ENCODE results near the gene NCKAP5.

Gene NCKAP5

GRCh38 chr2:132797071-132797470, 771.2 kb downstream of the NCKAP5 start:
- DNase-seq (no peak), ATAC-seq (no peak)

GRCh38 chr2:132795220-132795619, 773.0 kb downstream of the NCKAP5 start:
- DNase-seq (no peak), ATAC-seq (no peak)

DNA sequence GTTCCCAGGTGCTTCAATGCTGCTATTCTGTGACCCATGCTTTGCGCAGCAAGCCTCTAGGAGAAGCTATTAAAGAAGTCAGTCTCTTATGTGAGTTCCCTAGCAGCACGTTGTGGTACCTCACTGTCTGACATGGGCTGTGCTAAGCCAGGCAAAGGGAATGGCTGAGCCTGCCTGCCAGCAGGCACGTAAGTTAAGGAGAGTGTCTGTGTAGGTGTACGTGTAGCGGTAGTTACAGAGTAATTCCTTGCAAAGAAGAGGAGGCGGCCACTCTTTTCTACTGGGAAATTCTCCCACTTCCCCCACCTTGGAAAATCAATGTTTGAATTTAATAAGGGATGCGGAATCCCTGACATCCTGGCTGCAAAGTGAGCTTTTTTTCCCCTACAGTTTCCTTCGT, 774.7 kb downstream of the NCKAP5 start:
- DNase-seq (no peak), ATAC-seq (no peak)

- ATAC-seq (no peak), DNase-seq (no peak)
These were observed 778.0 kb downstream of the NCKAP5 start for GRCh38 chr2:132790207-132790785.

DNA sequence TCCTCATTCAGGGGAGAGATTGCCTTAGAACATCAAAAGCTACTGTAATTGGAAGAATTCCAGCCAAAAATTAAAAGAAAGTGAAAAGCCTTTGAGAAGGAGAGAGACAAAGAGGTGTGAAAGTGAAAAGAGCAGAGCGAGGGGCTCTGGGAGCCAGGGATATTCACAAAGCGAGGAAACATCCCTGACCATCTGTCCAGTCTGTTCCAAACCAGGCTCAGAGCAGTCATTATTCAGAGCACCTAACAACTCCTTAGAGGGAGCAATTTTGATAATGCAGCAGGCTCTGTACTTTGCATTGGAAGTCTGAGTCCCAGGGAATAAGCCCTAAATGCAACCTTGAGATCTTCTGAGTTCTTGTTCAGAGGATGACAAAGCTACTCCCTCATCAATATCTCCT, 779.2 kb downstream of the NCKAP5 start:
- ATAC-seq (no peak), DNase-seq (no peak)

- DNase-seq (no peak), ATAC-seq (no peak)
These were observed 779.9 kb downstream of the NCKAP5 start for GRCh38 chr2:132788310-132788838.

GRCh38 chr2:132783883-132784282, 784.4 kb downstream of the NCKAP5 start:
- no peak for ATAC-seq
- DNase-seq, result no peak

DNA sequence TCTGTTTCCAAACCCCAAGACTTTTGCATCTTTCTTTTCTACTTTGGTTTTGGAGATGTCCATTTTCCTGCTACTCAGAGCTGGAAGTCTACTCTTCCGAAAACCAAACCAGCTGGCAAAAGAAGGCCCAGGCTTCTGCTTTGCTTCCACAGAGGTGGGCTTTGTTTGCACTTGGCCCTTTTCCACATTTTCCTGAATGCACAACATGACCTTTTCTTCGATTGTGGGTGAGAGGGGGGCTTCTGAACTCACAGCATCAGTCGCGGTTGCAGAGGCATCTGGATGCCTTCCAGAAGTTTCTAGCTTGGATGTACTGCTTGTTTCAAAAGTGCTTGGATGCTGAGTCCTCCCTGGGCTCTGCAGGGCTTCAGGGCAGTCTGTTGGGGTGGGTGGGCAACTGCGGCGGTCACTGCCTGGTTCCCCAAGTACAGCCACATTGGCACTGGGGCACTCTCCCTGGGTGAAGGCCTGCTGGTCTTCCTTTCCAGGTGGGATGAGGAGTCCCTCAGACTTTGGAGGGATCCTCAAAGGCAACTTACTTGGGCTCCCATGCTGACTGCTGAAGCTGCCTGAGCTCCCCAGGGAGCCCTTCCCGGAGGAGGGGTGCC, 786.0 kb downstream of the NCKAP5 start:
- ATAC-seq (no peak), DNase-seq (no peak)

- no peak for ATAC-seq
- no peak for DNase-seq
These were observed 787.6 kb downstream of the NCKAP5 start for GRCh38 chr2:132780651-132781050.

DNA sequence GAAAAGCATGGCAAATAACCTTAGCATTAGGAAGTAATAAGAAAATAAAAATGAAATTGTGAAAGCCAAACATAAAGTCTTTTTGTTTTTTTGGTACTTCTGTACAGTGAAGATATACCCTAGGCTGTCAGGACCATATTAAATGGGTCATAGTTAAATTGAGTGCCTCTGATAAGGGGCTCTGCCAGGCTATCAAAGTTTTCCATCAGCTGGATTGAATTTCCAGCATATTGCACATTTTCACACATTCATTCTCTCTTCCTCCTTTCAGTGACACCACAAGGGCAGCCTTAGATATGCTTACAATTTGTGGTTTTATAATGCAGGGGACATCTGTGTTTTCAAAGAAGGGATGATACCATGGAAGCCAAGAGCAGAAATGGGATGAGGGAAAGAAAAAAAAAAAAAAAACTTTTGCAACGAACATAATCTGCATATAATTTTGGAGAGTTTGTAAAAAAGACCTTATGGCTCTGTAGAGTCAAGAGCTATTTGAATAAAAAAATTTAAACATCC, 789.0 kb downstream of the NCKAP5 start:
- ATAC-seq (no peak), DNase-seq (no peak)

GRCh38 chr2:132776287-132776686, 792.0 kb downstream of the NCKAP5 start:
- DNase-seq, result no peak
- ATAC-seq, result no peak

DNA sequence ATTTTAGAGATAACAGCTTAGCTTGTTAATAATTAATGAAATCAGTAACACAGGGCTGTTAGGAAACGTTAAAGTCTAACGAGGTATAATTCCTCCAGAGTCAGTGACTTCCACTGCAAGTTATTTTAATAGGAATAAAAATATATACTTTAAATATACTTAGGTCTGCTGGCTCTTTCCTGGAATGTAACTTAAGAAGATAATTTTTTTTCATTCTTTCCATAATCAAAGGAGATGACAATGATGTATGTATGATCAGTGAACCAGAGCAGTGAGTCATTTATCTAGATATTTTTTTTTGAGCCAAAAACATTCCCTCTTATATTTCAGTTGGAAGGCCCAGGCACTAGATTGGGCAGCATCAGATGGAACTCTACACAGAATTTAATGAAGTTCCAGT, 794.1 kb downstream of the NCKAP5 start:
- no peak for ATAC-seq
- DNase-seq, result no peak

DNA sequence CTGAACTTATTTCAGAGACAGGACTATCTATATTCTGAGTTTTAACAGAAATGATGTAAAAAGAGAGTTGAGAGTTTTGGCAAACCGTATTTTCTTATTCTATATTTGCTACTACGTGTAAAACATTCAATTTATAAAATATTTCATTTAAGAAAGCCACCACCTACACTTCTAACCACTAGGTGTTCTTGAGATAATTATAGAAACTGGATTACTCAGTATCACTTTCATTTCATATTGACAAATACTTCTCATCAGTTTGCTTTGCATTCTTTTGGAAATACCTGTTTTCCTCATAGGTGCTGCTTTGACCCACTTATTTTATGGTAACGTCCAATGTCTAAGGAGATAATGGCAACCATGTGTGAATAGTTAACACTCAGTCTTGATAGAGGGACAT, 794.9 kb downstream of the NCKAP5 start:
- DNase-seq (no peak), ATAC-seq (no peak)

GRCh38 chr2:132772340-132772739, 795.9 kb downstream of the NCKAP5 start:
- ATAC-seq, result no peak
- no peak for DNase-seq

DNA sequence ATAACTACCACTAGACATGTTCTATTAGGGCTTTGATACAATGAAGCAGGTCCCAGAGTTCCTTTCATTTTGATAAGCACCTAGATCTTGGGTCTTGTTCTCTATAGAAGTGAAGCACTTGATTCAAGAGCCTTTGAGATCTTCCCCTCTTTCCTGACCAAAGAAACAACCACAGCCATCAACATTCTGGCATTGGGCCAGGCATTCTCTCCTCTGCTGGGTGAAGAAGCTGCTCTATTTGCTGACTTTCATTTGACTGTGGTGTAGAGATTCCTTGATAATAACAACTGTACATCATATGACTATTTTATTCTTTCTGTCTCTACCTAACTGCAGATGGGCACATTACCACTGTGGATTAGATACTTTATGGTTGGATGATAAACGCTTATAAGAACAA, 801.7 kb downstream of the NCKAP5 start:
- DNase-seq (no peak), ATAC-seq (no peak)

DNA sequence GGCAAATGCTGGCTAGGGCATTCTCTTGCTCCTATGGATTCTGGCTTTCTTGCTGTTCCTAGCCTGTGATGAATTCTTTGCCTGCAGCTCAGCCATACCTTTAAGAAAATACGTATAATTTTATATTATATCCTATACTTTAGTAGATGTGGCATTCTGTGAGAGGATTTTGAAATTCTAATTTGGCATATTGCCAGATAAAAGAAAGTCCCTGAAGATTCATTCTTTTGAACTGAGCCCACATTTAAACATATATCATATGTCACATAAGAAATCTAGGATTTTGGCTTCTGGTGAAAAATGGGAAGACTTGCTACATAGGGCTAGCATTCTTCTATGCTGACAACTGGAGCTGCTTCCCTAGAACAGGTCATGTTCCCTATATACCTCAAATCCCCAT, 806.8 kb downstream of the NCKAP5 start:
- DNase-seq (no peak), ATAC-seq (no peak)

DNA sequence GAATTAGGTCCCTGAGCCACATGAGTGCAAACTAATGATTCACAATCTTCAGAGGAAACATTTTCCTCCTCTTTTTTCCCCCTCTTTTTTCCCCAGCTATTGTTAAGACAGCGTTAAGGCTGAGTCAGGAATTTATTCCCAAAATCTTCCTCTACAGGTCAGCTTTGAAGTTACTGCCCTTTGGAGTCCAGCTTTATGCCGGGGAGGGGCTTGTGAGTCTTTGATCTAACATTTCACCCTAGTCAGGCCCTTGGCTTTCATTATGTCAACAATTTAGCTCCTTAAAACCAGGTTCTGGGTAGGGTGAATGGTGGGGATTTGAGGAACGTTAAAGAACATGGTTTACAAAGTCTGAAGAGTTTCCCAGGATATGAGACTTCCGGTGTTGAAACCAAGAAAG, 807.3 kb downstream of the NCKAP5 start:
- no peak for ATAC-seq
- DNase-seq, result no peak

DNA sequence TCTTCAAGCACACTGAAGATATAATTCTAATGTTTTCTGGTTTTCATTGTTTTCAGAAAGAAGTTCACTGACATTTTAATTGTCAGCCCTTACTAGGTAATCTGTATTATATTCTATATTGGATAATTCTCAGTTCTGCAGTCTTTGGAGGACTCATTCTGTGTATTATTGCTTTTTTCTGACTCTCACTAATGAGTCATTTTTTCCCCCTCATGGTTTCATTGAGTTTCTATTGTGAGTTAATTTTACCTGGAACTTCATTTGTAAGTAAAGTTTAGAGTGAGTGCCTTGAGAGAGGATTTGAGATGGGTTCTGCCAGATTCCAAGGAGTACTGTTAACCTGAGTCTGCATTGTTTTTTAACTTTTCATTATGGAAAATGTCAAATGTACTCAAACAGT, 807.9 kb downstream of the NCKAP5 start:
- no peak for ATAC-seq
- DNase-seq, result no peak

DNA sequence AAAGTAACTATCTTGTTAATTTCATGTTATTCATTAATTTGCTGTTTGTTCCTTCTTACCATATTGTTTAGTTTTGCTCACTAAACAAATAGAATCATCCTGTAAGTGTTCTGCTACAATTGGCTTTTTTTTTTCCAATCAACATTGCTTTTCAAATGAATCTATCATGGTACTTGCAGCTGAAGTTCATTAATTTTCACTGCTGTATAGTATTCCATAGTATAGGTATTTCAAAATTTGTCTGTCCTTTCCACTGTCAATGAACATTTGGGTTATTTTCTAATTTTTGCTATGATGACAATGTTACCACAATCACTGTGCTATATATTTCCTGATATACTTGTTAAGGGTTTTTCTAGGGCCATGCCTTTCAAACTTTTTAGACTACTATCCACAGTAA, 809.3 kb downstream of the NCKAP5 start:
- DNase-seq, result no peak
- ATAC-seq, result no peak

DNA sequence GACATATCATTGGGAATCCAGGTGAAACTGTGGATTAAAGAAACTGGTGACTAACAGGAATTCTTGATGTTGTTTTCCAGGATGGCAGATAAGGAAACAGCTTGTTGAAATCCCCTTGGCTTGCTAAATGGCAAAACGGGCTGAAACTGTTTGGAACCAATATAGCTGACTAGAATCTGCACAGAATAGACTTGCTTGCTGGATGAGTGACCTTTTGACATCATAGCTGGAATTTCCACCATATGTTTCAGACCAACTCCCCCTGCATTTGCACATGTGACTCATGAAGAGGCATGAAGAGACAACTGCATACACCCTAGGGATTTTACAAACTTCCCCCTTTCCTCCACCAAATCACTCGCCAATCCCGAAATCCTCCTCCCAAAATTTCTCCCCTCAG, 810.6 kb downstream of the NCKAP5 start:
- DNase-seq, result no peak
- no peak for ATAC-seq

- ATAC-seq, result no peak
These were observed 811.2 kb downstream of the NCKAP5 start for GRCh38 chr2:132757002-132757589.

GRCh38 chr2:132754867-132755472, 813.3 kb downstream of the NCKAP5 start:
- DNase-seq (no peak), ATAC-seq (no peak)

More at GRCh38 chr2:132757002-132757589, 811.2 kb downstream of the NCKAP5 start:
- no peak for DNase-seq

GRCh38 chr2:132754392-132754791, 813.9 kb downstream of the NCKAP5 start:
- DNase-seq (no peak), ATAC-seq (no peak)

Data from stimulated activated naive CD8-positive, alpha-beta T cell treated with anti-CD3 and anti-CD28 coated beads, Interleukin-15, Interleukin-2, amounts not matched to agents 100 U/mL and 50 U/mL, for 24 hours (primary cell).